Measurements from ENCODE around the gene BABAM2.

The BABAM2 gene

DNA sequence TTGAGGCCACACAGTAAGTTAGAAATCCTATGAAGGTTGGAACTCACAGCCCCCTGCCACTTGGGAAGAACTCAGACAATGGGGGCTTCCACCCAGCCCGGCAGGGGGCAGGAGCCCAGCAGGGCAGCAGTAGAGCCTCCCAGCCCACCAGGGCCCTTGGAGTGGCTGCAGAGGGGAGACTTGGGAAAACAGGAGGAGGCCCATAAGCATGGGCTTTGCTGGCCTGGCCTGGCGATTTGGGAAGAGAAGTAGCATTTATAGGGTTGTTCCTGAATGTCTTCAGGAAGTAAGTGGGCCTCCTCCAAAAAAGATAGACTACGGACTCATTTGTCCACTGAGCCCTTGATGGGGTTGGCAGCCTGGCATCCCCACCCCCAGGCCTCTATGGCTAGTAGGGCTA, 484.7 kb downstream of the BABAM2 start:
- no peak overlapping the region for H3K27ac ChIP-seq (ENCODE audit: low read depth, low read length)
- peaks cover 55 to 59% of the 10 kb centered on the region in 2 donors for H3K4me1 ChIP-seq (ENCODE audit: control insufficient read depth in 1 of 2, insufficient read depth in 2 of 2, low read length in 2 of 2)
- no peaks in the 10 kb centered on the region for H3K27me3 ChIP-seq (ENCODE audit: control insufficient read depth in 1 of 2, insufficient read depth in 2 of 2, low read length in 2 of 2)
- no peak overlapping the region for H3K4me3 ChIP-seq (ENCODE audit: low read depth in 1 of 2, low read length in 2 of 2)
- no peaks in the 10 kb centered on the region for H3K9me3 ChIP-seq (ENCODE audit: control insufficient read depth in 1 of 2, low read length in 2 of 2)
- no peaks in the 10 kb centered on the region for H3K36me3 ChIP-seq (ENCODE audit: control insufficient read depth in 1 of 2, insufficient read depth in 2 of 2, low read length in 2 of 2)
- H3K9ac ChIP-seq (ENCODE audit: low read depth in 1 of 2, low read length in 2 of 2) = no peak overlapping the region

DNA sequence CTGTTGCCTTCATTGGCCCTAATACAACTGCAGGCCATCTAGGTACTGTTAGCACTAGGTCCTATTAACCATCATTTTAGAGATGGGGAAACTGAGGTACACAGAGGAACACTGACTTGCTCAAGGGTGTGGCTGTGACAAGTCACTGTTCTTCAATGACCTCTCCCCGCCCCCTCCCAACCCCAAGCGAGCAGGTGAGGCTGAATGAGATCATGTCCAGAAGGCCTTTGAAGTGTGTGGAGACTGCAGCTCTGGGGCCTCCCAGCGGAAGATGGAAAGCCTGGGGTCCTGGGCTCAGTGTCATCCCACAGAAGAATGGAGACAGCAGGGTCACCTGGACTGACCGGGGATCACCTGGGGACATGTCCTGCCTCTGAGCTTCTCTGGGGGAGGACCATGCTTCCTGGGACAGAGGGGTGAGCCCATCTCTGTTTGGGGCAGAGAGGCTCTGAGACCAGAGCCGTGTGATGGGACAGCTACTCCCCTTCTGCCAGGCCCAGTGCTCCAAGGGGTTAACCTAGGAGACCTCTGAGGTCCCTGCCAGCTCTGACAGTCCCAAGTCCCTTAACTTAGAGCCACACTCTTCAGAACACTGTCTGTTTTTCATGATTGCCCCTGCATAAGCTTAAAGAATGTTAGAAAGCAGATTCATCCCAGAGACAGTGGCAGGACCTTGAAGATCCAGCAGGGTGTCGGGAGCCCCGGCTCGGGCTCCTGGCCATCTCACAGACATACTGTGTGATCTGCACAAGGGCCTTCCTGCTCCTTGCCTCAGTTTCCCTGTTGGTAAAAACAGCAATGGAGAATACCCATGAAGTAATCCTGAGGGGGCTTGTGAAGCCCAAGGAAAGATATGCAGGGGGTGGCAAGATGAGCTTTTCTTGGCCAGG, 485.5 kb downstream of the BABAM2 start:
- peak overlapping the region; percentile 34 to 67 for H3K9ac ChIP-seq (ENCODE audit: low read depth in 1 of 2, low read length in 2 of 2)
- H3K27ac ChIP-seq (ENCODE audit: low read depth, low read length) = no peak overlapping the region
- H3K27me3 ChIP-seq (ENCODE audit: control insufficient read depth in 1 of 2, insufficient read depth in 2 of 2, low read length in 2 of 2) = no peaks in the 10 kb centered on the region
- no peaks in the 10 kb centered on the region for H3K9me3 ChIP-seq (ENCODE audit: control insufficient read depth in 1 of 2, low read length in 2 of 2)
- H3K36me3 ChIP-seq (ENCODE audit: control insufficient read depth in 1 of 2, insufficient read depth in 2 of 2, low read length in 2 of 2) = no peaks in the 10 kb centered on the region
- peaks cover 57 to 66% of the 10 kb centered on the region in 2 donors for H3K4me1 ChIP-seq (ENCODE audit: control insufficient read depth in 1 of 2, insufficient read depth in 2 of 2, low read length in 2 of 2)
- H3K4me3 ChIP-seq (ENCODE audit: low read depth in 1 of 2, low read length in 2 of 2) = no peak overlapping the region

DNA sequence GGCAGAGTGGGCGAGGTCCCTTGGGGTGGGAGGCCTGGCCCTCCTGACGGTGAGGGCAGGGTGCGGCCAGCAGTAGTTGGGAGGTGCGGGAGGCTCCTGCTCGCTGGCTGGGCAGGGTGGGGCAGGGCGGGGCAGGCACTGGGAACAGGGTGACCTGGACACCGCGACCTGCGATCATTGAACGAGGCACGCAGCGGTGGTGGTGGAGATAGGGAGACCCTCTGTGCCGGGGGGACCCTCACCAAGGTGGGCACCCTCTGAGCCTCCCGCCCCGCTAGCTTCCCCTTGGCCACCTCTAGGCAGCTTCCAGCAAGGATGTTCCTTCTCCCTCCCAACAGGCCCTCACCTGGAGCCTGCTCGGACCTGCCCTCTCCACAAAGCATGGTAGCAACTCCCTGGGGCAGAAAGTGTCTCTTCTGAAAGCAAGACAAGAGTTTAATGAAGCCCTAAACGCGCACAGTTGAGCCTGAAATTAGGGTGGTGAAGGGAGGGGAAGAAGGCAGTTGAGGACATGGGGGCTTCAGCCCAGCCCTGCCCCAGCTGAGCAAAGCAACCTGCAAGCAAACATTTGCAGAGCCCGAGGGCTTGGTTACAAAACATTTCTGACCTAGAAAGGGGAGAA, 486.8 kb downstream of the BABAM2 start:
- Histone ChIP-seq H3K9me3 (ENCODE audit: control insufficient read depth in 1 of 2, low read length in 2 of 2) (no peaks in the 10 kb centered on the region), H3K9ac (ENCODE audit: low read depth in 1 of 2, low read length in 2 of 2) (peak overlapping the region; percentile 63 to 90), H3K27ac (ENCODE audit: low read depth, low read length) (peak overlapping the region; percentile 77), H3K27me3 (ENCODE audit: control insufficient read depth in 1 of 2, insufficient read depth in 2 of 2, low read length in 2 of 2) (no peaks in the 10 kb centered on the region), H3K4me3 (ENCODE audit: low read depth in 1 of 2, low read length in 2 of 2) (peak overlapping the region; percentile 32 to 38), H3K4me1 (ENCODE audit: control insufficient read depth in 1 of 2, insufficient read depth in 2 of 2, low read length in 2 of 2) (peaks cover 68 to 75% of the 10 kb centered on the region in 2 donors), H3K36me3 (ENCODE audit: control insufficient read depth in 1 of 2, insufficient read depth in 2 of 2, low read length in 2 of 2) (no peaks in the 10 kb centered on the region)

DNA sequence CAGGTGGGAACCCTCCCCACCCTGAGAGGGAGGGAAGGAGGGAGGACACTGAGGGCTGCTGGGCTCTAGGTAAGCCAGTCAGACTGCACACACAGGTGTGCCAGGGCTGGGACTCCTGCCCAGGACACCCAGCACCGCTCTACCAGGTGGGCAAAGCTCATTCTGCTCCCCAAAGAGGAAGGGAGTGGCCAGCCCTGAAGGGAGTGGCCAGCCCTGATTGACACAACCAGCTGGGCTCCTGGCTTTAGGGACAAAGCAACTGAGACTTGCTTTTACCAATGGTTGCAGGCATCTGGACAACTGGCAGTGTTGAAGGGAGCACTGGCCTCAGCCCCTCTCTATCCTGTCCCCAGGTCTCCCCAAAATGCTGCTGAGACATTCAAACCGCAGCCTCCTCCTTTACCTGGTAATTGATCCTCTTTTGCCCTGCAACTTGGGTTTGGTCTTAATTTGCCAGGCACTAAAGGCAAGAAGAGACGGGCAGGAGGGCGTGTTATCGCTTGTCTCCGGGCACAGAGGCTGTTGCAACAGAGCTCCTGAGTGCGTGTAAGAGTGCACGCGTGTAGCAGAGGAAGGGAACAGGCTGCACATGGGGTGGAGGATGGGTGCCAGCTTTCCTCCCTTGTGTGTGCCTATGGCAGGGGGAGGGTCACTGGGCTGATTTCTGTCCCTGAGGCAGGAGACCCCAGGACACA, 487.6 kb downstream of the BABAM2 start:
- peaks cover 76 to 84% of the 10 kb centered on the region in 2 donors for H3K4me1 ChIP-seq (ENCODE audit: control insufficient read depth in 1 of 2, insufficient read depth in 2 of 2, low read length in 2 of 2)
- H3K4me3 ChIP-seq (ENCODE audit: low read depth in 1 of 2, low read length in 2 of 2) = peak overlapping the region; percentile 38 to 53
- H3K9me3 ChIP-seq (ENCODE audit: control insufficient read depth in 1 of 2, low read length in 2 of 2) = no peaks in the 10 kb centered on the region
- peak overlapping the region; percentile 77 for H3K27ac ChIP-seq (ENCODE audit: low read depth, low read length)
- H3K9ac ChIP-seq (ENCODE audit: low read depth in 1 of 2, low read length in 2 of 2) = peak overlapping the region; percentile 87 to 90
- H3K36me3 ChIP-seq (ENCODE audit: control insufficient read depth in 1 of 2, insufficient read depth in 2 of 2, low read length in 2 of 2) = no peaks in the 10 kb centered on the region
- H3K27me3 ChIP-seq (ENCODE audit: control insufficient read depth in 1 of 2, insufficient read depth in 2 of 2, low read length in 2 of 2) = no peaks in the 10 kb centered on the region

DNA sequence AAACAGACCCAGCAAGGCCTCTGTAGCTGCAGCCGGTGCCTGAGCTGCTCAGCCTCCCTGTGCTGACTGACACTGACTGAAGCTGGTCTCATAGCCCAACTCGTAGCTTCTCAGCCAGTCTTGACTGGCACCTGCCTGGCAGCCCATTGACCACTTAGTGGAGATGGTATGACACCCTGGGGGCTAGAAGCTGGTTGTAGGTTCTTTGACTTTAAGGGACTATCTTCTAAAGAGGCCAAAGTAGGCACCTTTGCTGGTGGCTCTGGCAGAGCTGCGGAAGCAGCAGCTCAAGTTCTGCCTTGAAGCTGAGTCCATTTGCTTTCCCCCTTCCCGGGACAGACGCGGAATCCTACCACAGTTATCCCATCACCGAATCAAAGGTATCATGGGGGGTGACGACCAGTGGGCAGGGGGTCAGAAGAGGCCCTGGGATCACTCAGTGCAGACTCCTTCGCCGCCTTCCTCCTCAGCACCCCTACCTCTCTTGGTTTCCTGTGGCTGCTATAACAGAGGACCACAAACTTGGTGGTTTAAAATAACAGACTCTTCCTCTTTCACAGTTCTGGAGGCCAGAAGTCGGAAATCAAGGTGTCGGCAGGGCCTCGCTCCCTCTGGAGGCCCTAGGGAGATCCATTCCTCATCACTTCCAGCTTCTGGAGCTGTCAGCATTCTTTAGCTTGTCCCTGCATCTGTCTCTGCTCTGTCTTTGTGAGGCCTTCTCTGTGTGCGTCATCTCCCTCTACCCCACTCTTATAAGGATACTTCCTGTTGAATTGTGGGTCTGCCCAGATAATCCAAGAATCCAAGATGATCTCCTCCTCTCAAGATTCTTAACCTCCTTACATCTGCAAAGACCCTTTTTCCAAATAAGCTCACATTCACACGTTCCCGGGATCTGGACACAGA, 488.4 kb downstream of the BABAM2 start:
- no peaks in the 10 kb centered on the region for H3K9me3 ChIP-seq (ENCODE audit: control insufficient read depth in 1 of 2, low read length in 2 of 2)
- peak overlapping the region; percentile 77 for H3K27ac ChIP-seq (ENCODE audit: low read depth, low read length)
- no peaks in the 10 kb centered on the region for H3K27me3 ChIP-seq (ENCODE audit: control insufficient read depth in 1 of 2, insufficient read depth in 2 of 2, low read length in 2 of 2)
- peak overlapping the region; percentile 87 to 90 for H3K9ac ChIP-seq (ENCODE audit: low read depth in 1 of 2, low read length in 2 of 2)
- H3K36me3 ChIP-seq (ENCODE audit: control insufficient read depth in 1 of 2, insufficient read depth in 2 of 2, low read length in 2 of 2) = no peaks in the 10 kb centered on the region
- peaks cover 77 to 89% of the 10 kb centered on the region in 2 donors for H3K4me1 ChIP-seq (ENCODE audit: control insufficient read depth in 1 of 2, insufficient read depth in 2 of 2, low read length in 2 of 2)
- H3K4me3 ChIP-seq (ENCODE audit: low read depth in 1 of 2, low read length in 2 of 2) = peak overlapping the region; percentile 23 to 53

DNA sequence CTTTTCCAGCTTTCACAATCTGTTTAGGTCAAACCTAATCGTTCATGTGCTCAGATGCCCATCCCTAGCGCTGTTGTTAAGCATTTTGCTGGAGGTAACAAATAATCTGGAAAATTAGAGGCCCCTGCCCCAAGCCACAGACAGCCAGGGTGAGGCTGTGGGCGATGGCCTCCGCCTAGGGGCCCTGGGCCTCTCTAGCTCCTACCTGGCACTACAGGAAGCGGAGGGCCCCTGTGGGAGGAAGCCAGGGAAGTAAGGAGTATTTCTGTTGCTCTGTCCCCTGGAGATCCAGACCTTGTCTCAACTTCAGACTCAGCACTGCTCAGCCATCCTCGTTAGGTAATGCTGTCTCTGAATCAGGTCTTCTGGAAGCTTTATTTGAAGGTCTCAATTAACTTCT, 489.7 kb downstream of the BABAM2 start:
- Histone ChIP-seq H3K27ac (ENCODE audit: low read depth, low read length) (peak overlapping the region; percentile 48), H3K27me3 (ENCODE audit: control insufficient read depth in 1 of 2, insufficient read depth in 2 of 2, low read length in 2 of 2) (no peaks in the 10 kb centered on the region), H3K9ac (ENCODE audit: low read depth in 1 of 2, low read length in 2 of 2) (peak overlapping the region; percentile 61 to 63), H3K4me3 (ENCODE audit: low read depth in 1 of 2, low read length in 2 of 2) (no peak overlapping the region), H3K9me3 (ENCODE audit: control insufficient read depth in 1 of 2, low read length in 2 of 2) (no peaks in the 10 kb centered on the region), H3K4me1 (ENCODE audit: control insufficient read depth in 1 of 2, insufficient read depth in 2 of 2, low read length in 2 of 2) (peaks cover 74 to 81% of the 10 kb centered on the region in 2 donors), H3K36me3 (ENCODE audit: control insufficient read depth in 1 of 2, insufficient read depth in 2 of 2, low read length in 2 of 2) (no peaks in the 10 kb centered on the region)

- Histone ChIP-seq H3K9ac (ENCODE audit: low read depth in 1 of 2, low read length in 2 of 2) (peak overlapping the region; percentile 61 to 63), H3K9me3 (ENCODE audit: control insufficient read depth in 1 of 2, low read length in 2 of 2) (no peaks in the 10 kb centered on the region), H3K27me3 (ENCODE audit: control insufficient read depth in 1 of 2, insufficient read depth in 2 of 2, low read length in 2 of 2) (no peaks in the 10 kb centered on the region), H3K36me3 (ENCODE audit: control insufficient read depth in 1 of 2, insufficient read depth in 2 of 2, low read length in 2 of 2) (no peaks in the 10 kb centered on the region), H3K4me1 (ENCODE audit: control insufficient read depth in 1 of 2, insufficient read depth in 2 of 2, low read length in 2 of 2) (peaks cover 61 to 68% of the 10 kb centered on the region in 2 donors), H3K4me3 (ENCODE audit: low read depth in 1 of 2, low read length in 2 of 2) (peak overlapping the region; percentile 7 to 18), H3K27ac (ENCODE audit: low read depth, low read length) (peak overlapping the region; percentile 70)
Measured at GRCh38 chr2:28381225-28382180, 491.0 kb downstream of the BABAM2 start.

DNA sequence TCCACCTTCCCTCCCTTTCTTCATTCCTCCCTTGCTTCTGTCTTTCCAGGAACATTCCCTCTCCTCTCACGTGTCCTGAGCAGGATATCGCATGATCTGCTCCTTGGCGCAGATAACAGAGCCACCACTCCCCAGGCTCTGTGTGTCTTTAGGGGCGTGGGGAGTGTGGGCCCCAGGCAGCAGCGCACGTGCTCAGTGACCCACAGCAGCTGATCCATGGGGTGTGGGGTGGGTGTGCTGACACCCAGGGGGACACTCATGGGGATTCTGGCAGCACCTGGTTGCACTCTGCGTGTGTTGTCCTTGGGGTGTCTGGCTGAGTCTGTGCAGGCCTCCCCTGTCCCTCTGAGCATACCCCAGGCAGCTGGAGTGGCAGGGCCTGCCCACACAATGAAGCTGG, 492.2 kb downstream of the BABAM2 start:
- no peaks in the 10 kb centered on the region for H3K27me3 ChIP-seq (ENCODE audit: control insufficient read depth in 1 of 2, insufficient read depth in 2 of 2, low read length in 2 of 2)
- peak overlapping the region; percentile 26 for H3K27ac ChIP-seq (ENCODE audit: low read depth, low read length)
- H3K4me1 ChIP-seq (ENCODE audit: control insufficient read depth in 1 of 2, insufficient read depth in 2 of 2, low read length in 2 of 2) = peaks cover 50 to 58% of the 10 kb centered on the region in 2 donors
- H3K4me3 ChIP-seq (ENCODE audit: low read depth in 1 of 2, low read length in 2 of 2) = no peak overlapping the region
- no peaks in the 10 kb centered on the region for H3K36me3 ChIP-seq (ENCODE audit: control insufficient read depth in 1 of 2, insufficient read depth in 2 of 2, low read length in 2 of 2)
- H3K9ac ChIP-seq (ENCODE audit: low read depth in 1 of 2, low read length in 2 of 2) = peak overlapping the region; percentile 54 to 63
- no peaks in the 10 kb centered on the region for H3K9me3 ChIP-seq (ENCODE audit: control insufficient read depth in 1 of 2, low read length in 2 of 2)
